A549 (cell line): ENCODE results near the gene CTIF.

Experiments used
- BHLHE40 ChIP-seq: IDR thresholded peaks from 2 replicates; pipeline ENCODE4 v1.6.1; 2012; ENCODE audit warnings: low read depth, low read length, inconsistent platforms
- CEBPB ChIP-seq, 2 experiments: fragments of >200 bp in 1 of 2; sonication (Bioruptor Twin) in 1 of 2; formaldehyde crosslinking in 1 of 2; IDR thresholded peaks; 2 replicates each; pipeline ENCODE4 v1.6.1; 2012 to 2016
- MYC ChIP-seq: IDR thresholded peaks from 2 replicates; pipeline ENCODE4 v1.6.1; 2012; ENCODE audit warnings: mild to moderate bottlenecking, inconsistent platforms, low read length, improper control_type of control experiment, borderline replicate concordance
- POLR2A ChIP-seq: IDR thresholded peaks from 2 replicates; pipeline ENCODE4 v1.6.1; 2012; ENCODE audit warnings: mild to moderate bottlenecking, low read length
- RFX5 ChIP-seq: fragments of 450-650 bp; IDR thresholded peaks from 2 replicates; pipeline ENCODE4 v1.7.1; 2014; ENCODE audit warnings: antibody characterized with exemption, mild to moderate bottlenecking, moderate library complexity
- ZNF302 ChIP-seq: fragments of 250-450 bp; sonication (Bioruptor Pico); IDR thresholded peaks from 2 replicates; pipeline ENCODE4 v1.9.0; 2021; ENCODE audit warnings: inconsistent platforms, mild to moderate bottlenecking, moderate library complexity
- TF ChIP-seq, protein P1 (sequence below): fragments of 150-350 bp; IDR thresholded peaks from 2 replicates; pipeline ENCODE4 v1.6.1; 2014; ENCODE audit warnings: low read depth, mild to moderate bottlenecking, low read length
- TF ChIP-seq, protein P2 (sequence below): fragments of >200 bp; sonication (Bioruptor Twin); formaldehyde crosslinking; IDR thresholded peaks from 3 replicates; pipeline ENCODE4 v1.5.1; 2016
- TF ChIP-seq, protein P3 (sequence below): IDR thresholded peaks from 2 replicates; pipeline ENCODE4 v1.6.1; 2012

DNA sequence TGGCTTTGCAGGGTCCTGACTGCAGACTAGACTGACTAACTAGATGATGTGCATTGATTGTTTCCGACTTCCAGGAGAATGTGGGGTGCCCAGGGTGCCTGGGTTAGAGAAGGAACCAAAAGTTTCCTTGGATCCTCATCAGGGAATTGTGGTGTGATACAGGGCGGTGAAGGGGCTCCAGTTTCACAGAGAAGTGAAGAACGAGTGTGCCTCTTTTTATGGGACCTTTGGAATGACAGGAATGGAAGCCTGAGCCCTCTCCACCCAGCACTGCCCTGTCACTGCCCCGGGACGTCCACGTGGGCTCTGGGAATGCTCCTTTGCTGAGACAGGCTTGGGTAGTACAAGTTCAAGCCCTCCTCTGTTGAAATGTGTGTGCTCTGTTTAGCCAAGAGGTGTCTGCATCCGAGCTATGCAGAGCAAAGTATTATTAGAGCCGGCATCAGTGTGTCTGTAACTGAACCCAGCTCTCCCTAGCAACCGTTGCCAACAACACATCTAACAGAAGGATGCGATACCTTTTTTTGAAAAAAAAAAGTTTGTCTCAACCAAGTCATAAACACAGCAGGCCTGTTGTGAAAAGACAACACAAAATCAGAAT, 228.4 kb downstream of the CTIF start:
- TF ChIP-seq, protein P1, sequence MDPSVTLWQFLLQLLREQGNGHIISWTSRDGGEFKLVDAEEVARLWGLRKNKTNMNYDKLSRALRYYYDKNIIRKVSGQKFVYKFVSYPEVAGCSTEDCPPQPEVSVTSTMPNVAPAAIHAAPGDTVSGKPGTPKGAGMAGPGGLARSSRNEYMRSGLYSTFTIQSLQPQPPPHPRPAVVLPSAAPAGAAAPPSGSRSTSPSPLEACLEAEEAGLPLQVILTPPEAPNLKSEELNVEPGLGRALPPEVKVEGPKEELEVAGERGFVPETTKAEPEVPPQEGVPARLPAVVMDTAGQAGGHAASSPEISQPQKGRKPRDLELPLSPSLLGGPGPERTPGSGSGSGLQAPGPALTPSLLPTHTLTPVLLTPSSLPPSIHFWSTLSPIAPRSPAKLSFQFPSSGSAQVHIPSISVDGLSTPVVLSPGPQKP = no peak
- TF ChIP-seq, protein P2, sequence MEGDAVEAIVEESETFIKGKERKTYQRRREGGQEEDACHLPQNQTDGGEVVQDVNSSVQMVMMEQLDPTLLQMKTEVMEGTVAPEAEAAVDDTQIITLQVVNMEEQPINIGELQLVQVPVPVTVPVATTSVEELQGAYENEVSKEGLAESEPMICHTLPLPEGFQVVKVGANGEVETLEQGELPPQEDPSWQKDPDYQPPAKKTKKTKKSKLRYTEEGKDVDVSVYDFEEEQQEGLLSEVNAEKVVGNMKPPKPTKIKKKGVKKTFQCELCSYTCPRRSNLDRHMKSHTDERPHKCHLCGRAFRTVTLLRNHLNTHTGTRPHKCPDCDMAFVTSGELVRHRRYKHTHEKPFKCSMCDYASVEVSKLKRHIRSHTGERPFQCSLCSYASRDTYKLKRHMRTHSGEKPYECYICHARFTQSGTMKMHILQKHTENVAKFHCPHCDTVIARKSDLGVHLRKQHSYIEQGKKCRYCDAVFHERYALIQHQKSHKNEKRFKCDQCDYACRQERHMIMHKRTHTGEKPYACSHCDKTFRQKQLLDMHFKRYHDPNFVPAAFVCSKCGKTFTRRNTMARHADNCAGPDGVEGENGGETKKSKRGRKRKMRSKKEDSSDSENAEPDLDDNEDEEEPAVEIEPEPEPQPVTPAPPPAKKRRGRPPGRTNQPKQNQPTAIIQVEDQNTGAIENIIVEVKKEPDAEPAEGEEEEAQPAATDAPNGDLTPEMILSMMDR = no peak
- TF ChIP-seq CEBPB (IDR thresholded peaks at IDR 0.05) (no peak), ZNF302 (CRISPR knock-in tag) (no peak), RFX5 (no peak), BHLHE40 (no peak), POLR2A (no peak), MYC (no peak)
- TF ChIP-seq, protein P3, sequence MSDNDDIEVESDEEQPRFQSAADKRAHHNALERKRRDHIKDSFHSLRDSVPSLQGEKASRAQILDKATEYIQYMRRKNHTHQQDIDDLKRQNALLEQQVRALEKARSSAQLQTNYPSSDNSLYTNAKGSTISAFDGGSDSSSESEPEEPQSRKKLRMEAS = no peak
